Tibial artery (tissue), 4 donors: ENCODE measurements around the gene ZNF672.
A peak's percentile ranks its signal among the peaks of the same experiment; 100 is the strongest.

Experiments
- DNase-seq, 2 donors: peaks; one replicate each; pipeline ENCODE4 v3.0.0-alpha.2; 2019
- H3K27ac ChIP-seq, 2 donors: fragments of 200-600 bp; sonication (generic) in 1 of 2; 1 replicate in 1 of 2; 2 replicates in 1 of 2; pipeline ENCODE4 v1.5.1; 2018 to 2019; ENCODE audit warnings: mild to moderate bottlenecking in 1 of 2
- H3K27me3 ChIP-seq, 2 donors: fragments of 200-600 bp; sonication (generic) in 1 of 2; one replicate each; pipeline versions ENCODE4 v1.5.1 to v1.6.0; 2016 to 2019
- H3K36me3 ChIP-seq, 3 donors: fragments of 200-600 bp; sonication (generic) in 2 of 3; one replicate each; pipeline ENCODE4 v1.5.1; 2016 to 2019; ENCODE audit warnings: mild to moderate bottlenecking in 2 of 3
- H3K4me1 ChIP-seq, 4 donors: fragments of 200-600 bp; sonication (generic) in 2 of 4; 1 replicate in 3 of 4; 2 replicates in 1 of 4; pipeline ENCODE4 v1.5.1; 2016 to 2019
- H3K4me3 ChIP-seq, 2 donors: fragments of 200-600 bp; sonication (generic) in 1 of 2; 1 replicate in 1 of 2; 2 replicates in 1 of 2; pipeline ENCODE4 v1.5.1; 2018 to 2019; ENCODE audit warnings: mild to moderate bottlenecking in 2 of 2
- H3K9me3 ChIP-seq, 3 donors: fragments of 200-600 bp; sonication (generic) in 1 of 3; one replicate each; pipeline ENCODE4 v1.5.1; 2016 to 2019
- CTCF ChIP-seq, 2 experiments: fragments of 200-600 bp in 1 of 2; fragments of 450-650 bp in 1 of 2; IDR thresholded peaks; one replicate each; pipeline ENCODE4 v1.5.1; 2017 to 2019; ENCODE audit warnings: antibody characterized with exemption in 2 of 2, mild to moderate bottlenecking in 1 of 2, moderate library complexity in 1 of 2
- intact Hi-C: fragments of 100-400 bp; cut with DNase I; formaldehyde crosslinking; loops from one replicate; pipeline ENCODE4 v1.15.0; 2023; ENCODE audit warnings: low total_unique reads

The ZNF672 gene

DNA sequence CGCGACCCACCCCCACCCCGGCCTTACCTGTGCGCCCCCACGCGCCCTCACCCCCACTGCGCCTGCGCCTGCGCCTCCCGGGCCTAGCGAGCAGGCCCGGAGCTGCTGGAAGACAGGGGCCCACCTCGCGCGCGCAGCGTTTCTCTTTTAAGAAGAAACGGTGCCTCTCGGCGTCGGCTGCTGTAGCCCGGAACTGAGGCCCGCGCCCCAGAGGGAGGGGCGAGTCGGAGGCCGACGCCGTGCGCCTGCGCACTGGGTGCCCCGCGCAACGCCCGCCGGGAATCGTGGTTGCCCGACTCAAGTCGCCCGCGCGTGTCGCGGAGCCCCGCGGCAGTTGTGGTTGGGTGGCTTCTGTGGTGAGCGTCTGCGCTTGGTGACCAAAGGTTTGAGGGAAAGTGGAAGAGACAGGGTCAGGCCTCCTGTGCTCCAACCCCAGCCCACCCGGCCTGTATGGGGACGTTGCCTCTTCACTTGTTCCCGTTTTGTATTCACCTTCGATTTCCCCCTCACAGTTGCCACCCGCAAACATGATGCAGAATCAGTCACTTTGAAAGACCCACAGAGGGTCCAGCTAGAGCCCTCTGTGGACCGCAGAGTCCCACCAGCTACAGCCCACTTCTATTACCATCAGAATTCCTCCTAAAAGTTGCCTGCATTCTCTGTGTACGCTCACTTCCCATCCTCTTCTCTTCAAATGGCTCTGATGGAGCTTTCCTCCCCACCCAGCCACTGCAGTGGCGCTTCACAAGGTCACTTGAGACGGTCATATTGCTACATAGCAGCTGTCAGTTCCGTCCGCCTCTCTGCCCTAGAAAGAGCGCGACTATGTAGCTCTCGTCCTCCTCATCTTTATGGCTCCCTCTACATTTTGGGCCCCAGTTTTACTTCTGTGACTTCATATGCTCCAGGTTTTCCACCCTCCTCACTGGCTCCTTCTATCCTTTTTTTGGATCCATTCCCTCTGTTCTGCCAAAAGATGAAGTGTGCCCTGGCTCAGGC is 21.2 kb downstream of the ZNF672 start, which contains the start of gene ZNF692:
Gene ZNF692 (minus strand): TSS at position 195 of the 999 bp plus-strand sequence. CDS start 776 bp downstream, outside the sequence.
- peaks cover 0 to 39% (median 28%) of the 10 kb centered on the region in 4 donors for H3K4me1 ChIP-seq
- H3K4me3 ChIP-seq = peak within 1 kb of the TSS; percentile 55 to 58
- peaks cover 0 to 12% (median 0%) of the 10 kb centered on the region in 3 donors for H3K36me3 ChIP-seq
- intact Hi-C loops = loop anchor here (2.0 kb wide), 1 partner anchor 20 kb away; the partner anchor contains the start of gene ZNF672
- H3K27me3 ChIP-seq = no peaks in the 10 kb centered on the region
- DNase-seq = peak; percentile 98
- no peaks in the 10 kb centered on the region for H3K9me3 ChIP-seq
- TF ChIP-seq CTCF (IDR thresholded peaks at IDR 0.05) = no peak
- peak within 1 kb of the TSS; percentile 88 to 96 for H3K27ac ChIP-seq

GRCh38 chr1:248860007-248860406 is 22.0 kb downstream of the ZNF672 start:
- Histone ChIP-seq H3K4me3 (no peak overlapping the region), H3K27ac (peak overlapping the region in 1 of 2 donors; percentile 96), H3K36me3 (peaks cover 0 to 10% (median 0%) of the 10 kb centered on the region in 3 donors), H3K27me3 (no peaks in the 10 kb centered on the region), H3K4me1 (peaks cover 0 to 40% (median 28%) of the 10 kb centered on the region in 4 donors), H3K9me3 (no peaks in the 10 kb centered on the region)
- TF ChIP-seq CTCF (IDR thresholded peaks at IDR 0.05) = no peak
- DNase-seq = no peak
- intact Hi-C loops = no loop called here

DNA sequence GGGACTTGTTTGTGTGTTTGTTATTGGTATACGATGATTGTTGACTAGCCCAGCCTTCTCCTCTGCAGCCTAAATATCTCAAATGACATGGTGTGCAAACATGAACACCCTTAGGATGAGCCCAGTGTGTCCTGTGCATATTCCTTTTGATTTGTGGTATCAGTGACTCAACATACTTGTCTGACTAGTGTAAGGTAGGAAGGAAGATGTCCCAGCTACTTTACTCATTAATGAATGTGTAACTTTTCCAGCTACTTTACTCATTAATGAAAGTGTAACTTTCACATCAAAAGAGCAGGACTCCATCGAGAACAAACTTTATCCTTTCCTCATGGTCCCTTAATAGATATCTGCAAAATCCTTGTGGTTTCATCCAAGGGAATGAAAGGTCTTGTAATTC is 23.6 kb downstream of the ZNF672 start:
- TF ChIP-seq CTCF (IDR thresholded peaks at IDR 0.05) = no peak
- DNase-seq = no peak
- Histone ChIP-seq H3K4me3 (no peak overlapping the region), H3K9me3 (no peaks in the 10 kb centered on the region), H3K4me1 (peaks cover 0 to 40% (median 28%) of the 10 kb centered on the region in 4 donors), H3K27me3 (no peaks in the 10 kb centered on the region), H3K27ac (no peak overlapping the region), H3K36me3 (no peaks in the 10 kb centered on the region)
- intact Hi-C loops = no loop called here

DNA sequence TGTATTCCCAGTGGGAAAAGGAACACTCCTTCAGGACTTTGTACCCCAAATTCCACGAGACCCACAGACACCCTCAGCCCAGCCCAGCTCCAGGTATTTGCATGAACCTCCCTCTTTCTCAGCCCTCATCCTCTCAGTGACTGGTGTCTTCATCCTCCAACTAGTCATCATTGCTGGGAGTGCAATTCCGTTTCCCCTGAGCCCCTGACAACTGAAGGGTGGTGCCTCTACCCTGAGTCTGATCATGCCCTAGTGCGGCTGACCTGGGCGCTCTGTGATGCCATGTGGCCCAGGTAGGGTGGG is 24.6 kb downstream of the ZNF672 start:
- H3K36me3 ChIP-seq = no peaks in the 10 kb centered on the region
- TF ChIP-seq CTCF (IDR thresholded peaks at IDR 0.05) = no peak
- H3K27ac ChIP-seq = peak overlapping the region; percentile 73 to 81
- H3K9me3 ChIP-seq = no peaks in the 10 kb centered on the region
- peak overlapping the region; percentile 50 to 62 for H3K4me3 ChIP-seq
- intact Hi-C loops = no loop called here
- peaks cover 0 to 33% (median 24%) of the 10 kb centered on the region in 4 donors for H3K4me1 ChIP-seq
- DNase-seq = no peak
- no peaks in the 10 kb centered on the region for H3K27me3 ChIP-seq

GRCh38 chr1:248862998-248863881 is 25.2 kb downstream of the ZNF672 start:
- no peaks in the 10 kb centered on the region for H3K36me3 ChIP-seq
- peak overlapping the region; percentile 50 to 62 for H3K4me3 ChIP-seq
- H3K27ac ChIP-seq = peak overlapping the region; percentile 73 to 81
- DNase-seq = peak; percentile 93 to 96
- TF ChIP-seq CTCF (IDR thresholded peaks at IDR 0.05) = no peak
- H3K9me3 ChIP-seq = no peaks in the 10 kb centered on the region
- no peaks in the 10 kb centered on the region for H3K27me3 ChIP-seq
- intact Hi-C loops = no loop called here
- peaks cover 0 to 27% (median 19%) of the 10 kb centered on the region in 4 donors for H3K4me1 ChIP-seq
